GM12873 (cell line): ENCODE results near the gene TMOD4.

Experiments used
- CTCF ChIP-seq: IDR thresholded peaks from 2 replicates; pipeline ENCODE4 v1.5.1; 2012; ENCODE audit warnings: low read depth, mild to moderate bottlenecking, moderate library complexity, low read length, control low read depth; ENCODE audit not compliant: insufficient read depth; ENCODE audit errors: missing control alignments

Gene TMOD4

GRCh38 chr1:151165738-151166504 lies 9.9 kb downstream of the TMOD4 start, which contains the start of the genes LYSMD1 and SCNM1:
TSS of gene LYSMD1 (minus strand) at chr1:151165902. CDS start at chr1:151165258, 644 bp downstream.
TSS of gene SCNM1 (plus strand) at chr1:151166144. CDS start at chr1:151166153, 9 bp downstream.
- TF ChIP-seq CTCF, result no peak

GRCh38 chr1:151165281-151165737 lies 10.5 kb downstream of the TMOD4 start:
- no peak for TF ChIP-seq CTCF

DNA sequence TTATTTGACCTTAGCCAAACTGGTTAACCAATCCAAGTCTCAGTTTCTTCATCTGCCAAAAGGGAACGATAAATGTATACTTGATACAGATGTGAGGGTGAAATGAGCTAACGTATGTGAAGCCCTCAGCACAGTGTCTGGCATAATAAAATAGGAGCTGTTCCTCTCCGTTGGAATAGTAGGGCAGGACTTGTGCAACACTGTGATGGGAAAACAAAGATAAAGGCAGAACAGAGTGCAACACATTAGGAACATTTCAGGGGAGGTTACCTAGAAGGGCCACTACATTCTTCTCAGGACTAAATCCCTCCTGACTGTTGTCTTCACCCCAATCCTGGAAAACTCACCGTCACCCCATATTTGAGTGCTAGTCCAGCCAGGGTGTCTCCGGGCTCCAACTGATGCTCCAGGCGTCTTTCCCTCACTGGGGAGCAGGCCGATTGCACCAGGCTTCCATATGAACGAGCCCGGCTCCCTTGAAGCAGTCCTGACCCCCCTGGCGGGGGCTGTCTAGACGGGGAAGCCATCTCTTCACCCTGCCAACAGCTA lies 11.0 kb downstream of the TMOD4 start:
- TF ChIP-seq CTCF, result no peak

GRCh38 chr1:151159373-151159772 lies 16.4 kb downstream of the TMOD4 start:
- TF ChIP-seq CTCF, result no peak

GRCh38 chr1:151158751-151159251 lies 17.0 kb downstream of the TMOD4 start:
- no peak for TF ChIP-seq CTCF

GRCh38 chr1:151158326-151158725 lies 17.5 kb downstream of the TMOD4 start:
- no peak for TF ChIP-seq CTCF

- no peak for TF ChIP-seq CTCF
Observed at GRCh38 chr1:151157067-151157531, 18.7 kb downstream of the TMOD4 start.
